GM18511 (cell line): ENCODE measurements around the gene KLC3.
"Not testable (repeated sequence)": the region's sequence is repeated elsewhere in the genome, so short reads cannot be mapped to it uniquely, and the experiment has no call there.

ENCODE experiments used
- ATAC-seq: cut with Tn5 transposase; IDR thresholded peaks from one replicate; pipeline ENCODE4 v1.9.1; 2021; ENCODE audit warnings: mild to moderate bottlenecking, moderate library complexity; ENCODE audit not compliant: unreplicated experiment

The KLC3 gene

DNA sequence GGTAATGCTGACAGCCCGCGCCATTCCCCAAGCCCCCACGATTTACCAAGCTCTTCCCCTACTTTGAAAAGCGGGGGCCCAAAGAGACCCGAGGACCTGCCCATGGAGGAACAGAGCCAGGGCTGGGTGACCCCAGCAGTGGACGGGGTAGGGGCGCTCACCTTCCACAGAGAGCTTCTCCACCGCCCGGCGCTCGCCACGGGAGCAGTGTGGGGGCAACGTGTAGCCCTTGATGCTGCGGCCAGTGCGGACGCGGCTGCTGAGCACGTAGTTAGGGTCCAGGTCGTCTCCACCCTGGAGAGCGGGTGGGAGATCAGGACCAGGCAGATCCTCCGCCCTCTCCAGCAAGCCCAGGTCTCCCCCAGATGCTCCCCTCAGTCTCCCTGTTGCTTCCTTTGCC lies 25.2 kb upstream of the KLC3 start:
- ATAC-seq = no peak

DNA sequence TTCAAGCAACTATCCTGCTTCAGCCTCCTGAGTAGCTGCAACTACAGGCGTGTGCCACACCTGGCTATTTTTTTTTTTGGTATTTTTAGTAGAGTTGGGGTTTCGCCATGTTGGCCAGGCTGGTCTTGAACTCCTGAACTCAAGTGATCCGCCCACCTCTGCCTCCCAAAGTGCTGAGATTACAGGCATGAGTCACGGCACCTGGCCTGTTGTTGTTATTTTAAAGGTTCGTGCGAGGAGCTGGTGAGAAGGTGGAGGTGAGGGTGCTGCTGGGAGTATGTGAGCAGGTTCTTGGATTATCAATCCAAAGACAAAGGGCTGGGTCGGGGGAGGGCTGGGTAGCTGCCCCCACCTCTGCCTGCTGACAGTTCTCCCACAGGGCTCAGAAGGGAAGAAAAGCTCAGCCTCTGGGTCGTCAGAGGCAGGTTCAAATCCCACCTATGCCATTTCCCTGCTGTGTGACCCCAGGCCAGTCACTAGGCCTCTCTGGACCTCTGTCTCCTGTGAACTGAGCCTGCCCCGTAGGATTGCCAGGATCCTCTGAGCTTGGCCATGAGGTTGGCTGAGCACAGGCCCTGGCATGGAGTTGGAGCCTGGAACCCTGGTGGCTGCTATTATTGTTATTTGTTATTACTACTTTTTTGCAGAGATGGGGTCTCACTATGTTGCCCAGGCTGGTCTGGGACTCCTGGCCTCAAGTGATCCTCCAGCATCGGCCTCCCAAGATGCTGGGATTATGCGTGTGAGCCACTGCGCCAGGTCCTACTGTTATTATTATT lies 19.4 kb upstream of the KLC3 start:
- ATAC-seq = no peak

DNA sequence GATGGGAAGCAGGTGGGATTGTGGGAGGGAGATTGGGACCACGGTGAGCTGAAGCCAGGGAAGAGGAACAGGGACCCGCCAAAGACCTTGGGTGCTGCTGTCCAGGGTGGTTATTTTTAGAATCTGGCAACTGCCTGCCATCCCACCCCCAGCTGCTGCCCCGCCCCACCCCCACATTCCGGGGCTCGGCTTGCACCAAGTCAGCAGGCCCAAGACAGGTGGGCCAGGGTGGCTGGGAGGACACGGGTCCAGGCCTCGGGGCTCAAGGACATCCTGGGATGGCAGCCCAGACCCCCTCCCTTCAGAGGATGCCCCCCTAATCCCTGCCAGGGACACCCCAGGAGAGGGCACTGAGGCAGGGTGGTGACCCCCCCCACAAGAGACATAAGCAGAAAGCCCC lies 18.7 kb upstream of the KLC3 start:
- ATAC-seq = no peak

DNA sequence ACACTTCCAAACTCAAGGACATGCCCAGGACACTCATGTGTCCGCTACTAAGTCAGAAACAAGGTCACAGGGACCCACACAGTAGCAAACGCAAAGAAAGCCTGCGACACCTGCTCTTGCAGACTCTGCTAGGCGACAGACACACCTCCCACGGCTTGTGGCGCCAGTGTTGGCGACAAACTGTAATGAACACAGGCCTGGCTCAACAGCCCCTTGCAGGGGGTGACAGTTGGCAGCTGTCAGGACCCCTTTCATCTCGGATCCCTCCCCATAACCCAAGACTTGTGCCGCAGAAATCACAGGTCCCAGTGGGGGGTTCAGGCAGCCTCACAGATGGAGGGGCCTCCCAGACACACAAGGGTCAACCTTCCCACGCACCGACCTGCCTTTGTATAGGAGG lies 18.2 kb upstream of the KLC3 start:
- ATAC-seq = no peak

DNA sequence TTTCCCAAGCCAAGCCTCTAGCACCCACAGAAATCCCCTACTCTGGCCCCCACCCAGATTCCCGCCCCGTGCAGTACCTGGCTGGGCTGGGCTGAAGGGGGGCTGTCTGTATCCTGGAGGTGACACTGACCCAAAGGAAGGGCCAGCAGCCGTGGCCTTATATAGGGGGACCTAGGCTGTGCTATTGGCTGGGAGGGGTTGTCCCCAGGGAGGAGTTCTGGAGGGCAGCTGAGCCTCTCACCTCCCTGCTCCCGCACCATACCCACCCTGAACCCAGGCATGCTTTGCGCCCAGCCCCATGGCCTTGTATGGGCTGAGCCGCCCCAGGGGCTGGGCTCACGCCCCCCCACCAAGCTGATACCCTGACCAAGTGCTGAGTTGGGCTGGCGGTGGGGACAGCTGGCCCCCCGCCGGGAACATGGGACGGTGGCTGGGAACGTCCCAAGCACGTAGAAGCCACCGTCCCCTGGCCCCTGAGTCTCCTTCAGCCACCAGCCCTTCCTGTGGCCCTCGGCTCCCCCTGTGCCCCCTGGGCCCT lies 17.7 kb upstream of the KLC3 start, which contains the start of gene CKM:
CKM (minus strand) TSS at position 132 of the 538 bp plus-strand sequence. CDS start 3,162 bp downstream, outside the sequence.
- ATAC-seq = no peak

DNA sequence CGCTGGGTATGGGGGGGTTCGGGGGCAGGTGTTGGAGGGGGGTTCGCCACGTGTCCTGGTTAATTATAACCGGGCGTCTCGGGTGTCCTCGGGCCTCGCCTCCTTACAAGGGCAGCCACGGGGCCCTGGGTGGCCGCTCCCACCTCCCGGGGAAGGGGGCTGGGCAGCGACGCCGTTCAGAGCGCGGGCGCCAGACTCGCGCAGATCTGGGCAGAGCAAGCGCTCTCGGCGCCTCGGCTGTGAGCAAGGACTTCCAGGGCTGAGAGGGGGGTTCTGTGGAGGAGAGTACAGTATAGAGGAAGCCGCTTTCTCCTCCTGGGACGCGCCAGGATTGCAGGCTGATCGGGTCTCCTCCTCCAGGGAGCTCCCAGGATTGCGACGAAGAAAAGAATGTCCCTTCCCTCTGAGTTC lies 16.9 kb upstream of the KLC3 start:
- no peak for ATAC-seq

DNA sequence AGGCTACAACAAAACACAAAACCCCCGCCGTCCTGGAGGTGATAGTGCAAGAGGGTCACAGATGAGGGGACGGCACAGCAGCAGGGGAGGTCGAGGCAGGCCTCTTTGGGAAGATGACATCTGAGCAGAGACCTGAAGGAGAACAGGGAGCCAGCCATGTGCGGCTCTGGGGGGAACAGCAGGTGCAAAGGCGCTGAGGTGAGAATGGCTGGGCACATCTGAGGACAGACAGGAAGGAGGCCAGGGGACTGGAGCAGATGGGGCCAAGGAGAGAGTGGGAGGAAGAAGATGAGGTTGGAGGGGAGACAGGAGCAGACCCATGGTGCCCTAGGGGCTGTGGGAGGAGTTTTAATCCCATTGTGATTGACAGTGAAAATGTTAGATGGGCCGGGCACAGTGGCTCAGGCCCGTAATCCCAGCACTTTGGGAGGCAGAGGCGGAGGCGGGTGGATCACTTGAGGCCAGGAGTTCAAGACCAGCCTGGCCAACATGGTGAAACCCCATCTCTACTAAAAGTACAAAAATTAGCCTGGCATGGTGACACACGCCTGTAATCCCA lies 16.1 kb upstream of the KLC3 start:
- ATAC-seq = no peak

DNA sequence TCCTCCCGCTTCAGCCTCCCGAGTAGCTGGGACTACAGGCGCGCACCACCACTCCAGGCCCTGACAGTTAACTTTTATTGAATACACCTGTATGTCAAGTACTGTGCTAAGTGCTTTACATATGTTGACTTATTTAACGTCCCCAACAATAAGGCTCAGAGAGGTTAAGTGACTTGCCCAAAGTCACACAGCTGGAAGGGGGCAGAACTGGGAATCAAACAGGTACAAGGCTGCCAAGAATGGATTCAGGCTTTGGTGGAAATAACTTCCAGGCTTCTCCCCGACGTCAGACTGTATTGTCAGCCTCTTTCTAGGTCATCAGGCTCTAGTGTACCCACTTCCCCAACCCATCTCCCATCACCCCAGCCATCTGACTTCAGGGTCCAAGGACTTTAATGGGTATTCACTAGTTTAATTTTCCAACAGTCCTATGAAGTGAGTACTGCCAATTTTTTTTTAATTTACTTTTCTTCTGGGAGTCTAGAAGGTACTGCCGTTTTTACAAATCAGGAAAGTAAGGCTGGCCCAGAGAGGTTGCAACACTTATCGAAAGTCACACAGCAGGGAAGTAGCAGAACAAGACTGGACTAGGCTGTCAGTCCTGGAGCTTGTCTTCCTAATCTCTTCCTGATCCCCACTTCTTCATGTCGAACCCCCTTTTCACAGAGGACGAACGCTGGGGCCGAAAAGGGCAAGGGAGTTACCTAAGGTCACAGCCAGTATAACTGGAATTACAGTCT lies 13.0 kb upstream of the KLC3 start:
- ATAC-seq = no peak

DNA sequence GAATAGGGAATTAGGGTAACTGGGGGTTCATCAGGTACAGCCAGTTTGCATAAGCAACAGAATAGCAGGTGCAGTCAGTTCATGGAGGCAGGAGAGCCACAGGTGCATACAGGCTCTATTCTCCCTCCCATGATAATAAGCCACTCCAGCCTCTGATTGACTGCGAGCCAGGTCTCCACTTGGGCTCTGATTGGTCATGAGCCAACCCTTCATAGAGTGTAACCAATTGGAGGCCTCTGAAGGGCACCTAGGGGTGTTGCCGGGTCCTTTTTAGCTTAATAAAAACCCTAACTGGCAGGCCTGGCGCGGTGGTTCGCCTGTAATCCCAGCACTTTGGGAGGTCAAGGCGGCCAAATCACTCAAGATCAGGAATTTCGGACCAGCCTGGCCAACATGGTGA lies 9.1 kb upstream of the KLC3 start:
- no peak for ATAC-seq

DNA sequence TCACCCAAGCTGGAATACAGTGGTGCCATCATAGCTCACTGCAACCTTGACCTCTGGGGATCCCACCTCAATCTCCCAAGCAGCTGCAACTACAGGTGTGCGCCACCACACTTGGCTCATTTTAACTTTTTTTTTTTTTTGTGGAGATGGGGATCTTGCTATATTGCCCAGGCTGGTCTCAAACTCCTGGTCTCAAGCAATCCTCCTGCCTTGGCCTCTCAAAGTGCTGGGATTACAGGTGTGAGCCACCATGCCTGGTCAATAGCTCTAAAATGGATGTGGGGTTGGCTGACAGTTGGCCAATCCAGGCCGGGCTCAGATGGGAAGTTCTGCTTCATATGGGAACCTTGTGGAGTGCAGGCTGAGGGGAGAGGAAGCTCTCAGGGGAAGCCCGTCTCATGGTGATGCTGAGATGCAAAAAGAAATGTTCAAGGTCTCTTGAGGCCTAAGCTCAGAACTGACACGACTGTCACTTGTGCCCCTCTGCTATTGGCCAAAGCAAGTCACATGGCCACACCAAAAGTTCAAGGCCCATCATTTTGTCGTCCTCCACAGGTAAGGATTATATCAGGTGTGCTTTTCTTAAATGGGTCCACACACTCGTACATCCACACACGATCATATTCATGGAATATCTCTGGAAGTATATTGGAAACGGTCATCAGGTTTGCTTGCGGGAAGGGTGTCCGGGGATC lies 6.8 kb upstream of the KLC3 start:
- ATAC-seq = no peak

DNA sequence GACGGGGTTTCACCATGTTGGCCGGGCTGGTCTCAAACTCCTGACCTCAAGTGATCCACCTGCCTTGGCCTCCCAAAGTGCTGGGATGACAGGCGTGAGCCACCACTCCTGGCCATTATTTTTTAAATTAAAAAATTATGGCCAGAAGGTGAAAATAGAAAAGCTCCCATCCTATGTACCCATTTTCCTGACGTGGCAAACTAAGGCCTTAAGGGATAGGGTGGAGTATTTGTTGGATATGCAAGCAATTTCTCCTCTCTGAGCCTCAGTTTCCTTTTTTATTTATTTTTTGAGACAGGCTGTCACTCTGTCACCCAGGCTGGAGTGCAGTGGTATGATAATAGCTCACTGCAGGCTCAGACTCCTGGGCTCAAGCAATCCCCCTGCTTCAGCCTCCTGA lies 5.7 kb upstream of the KLC3 start:
- not testable (repeated sequence) for ATAC-seq

DNA sequence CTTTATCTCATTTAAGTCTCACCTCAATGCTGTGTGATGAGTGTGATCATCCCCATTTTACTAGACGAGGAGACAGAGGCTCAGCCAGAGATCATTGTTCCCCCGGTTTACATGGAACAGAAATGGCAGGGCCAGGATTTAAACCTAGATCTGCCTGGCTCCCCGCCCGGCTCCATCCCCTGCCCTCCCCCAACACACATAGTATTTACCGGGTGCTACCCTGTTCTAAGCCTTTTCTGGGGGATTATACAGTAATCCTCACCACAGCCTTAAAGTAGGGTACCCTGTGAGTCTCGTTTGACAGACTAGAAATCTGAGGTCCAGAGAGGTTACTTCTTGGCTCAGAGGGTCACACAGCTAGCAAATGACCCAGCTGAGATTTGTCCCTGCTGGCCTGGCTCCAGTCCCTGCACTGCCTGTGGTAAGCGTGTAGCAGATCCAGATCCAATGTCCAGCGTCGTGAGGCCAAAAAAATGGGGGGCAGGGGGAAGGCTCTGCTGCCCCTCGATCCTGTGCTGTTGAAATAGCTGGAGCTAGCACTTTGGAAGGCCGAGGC lies 3.8 kb upstream of the KLC3 start:
- no peak for ATAC-seq

DNA sequence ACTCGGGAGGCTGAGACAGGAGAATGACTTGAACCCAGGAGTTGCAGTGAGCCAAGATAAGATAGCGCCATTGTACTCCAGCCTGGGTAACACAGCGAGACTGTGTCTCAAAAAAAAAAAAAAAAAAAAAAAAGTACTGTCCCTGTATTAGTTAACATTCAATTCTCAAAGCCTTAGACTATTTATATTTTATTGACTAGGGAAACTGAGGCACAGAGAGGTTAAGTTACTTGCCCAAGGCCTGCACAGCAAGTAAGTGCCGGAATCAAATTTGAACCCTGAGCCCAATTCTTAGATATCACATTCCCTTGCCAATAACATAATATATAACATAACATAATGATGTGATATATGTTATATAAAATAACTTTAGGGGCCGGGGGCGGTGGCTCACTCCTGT lies 921 bp upstream of the KLC3 start:
- ATAC-seq = no peak

DNA sequence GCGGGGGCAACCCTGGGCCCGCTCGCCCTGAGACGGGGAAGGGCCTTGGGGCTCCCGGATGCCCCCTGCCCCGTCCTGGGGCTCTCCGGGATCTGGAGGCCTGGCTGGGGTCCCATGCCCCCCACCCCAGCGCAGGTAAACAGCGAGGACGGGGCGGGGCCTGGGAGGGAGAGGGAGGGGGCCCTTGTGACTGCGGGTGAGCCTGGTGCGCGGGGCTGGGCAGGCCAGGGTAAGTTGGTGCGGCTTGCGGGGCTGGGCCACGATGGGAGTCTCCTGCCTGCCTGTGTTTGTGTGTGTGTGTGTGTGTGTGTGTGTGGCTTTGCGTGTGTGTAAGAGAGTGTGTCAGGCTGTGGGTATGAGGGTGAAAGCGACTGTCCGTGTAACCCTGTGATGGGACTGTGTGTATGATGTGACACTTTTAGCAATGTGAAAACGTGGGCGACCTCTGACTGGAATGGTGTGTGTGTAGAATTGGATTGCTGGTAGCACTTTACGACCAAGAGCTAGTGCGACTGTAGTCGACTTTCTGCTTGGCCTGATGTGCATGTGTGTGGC lies 426 bp downstream of the KLC3 start:
- no peak for ATAC-seq

DNA sequence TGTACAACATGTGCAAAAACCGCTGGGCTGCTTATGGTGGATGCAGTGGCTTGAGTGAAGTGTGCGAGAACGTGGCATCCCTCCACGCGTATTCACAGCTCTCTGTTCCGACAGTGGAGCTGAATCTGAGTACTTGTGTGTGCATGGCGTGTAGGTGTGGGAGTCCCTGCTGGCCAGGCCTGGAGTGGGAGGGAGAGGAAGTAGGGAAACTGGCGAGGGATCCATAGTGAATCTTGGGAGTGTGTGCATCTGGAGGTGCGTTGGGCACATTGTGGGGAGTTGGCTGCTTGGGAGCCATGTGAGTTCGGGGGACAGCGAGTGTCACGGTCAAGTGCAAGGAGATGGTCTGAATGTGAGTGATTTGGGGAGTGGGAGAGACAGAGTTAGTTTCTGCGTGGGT lies 2.4 kb downstream of the KLC3 start:
- no peak for ATAC-seq

DNA sequence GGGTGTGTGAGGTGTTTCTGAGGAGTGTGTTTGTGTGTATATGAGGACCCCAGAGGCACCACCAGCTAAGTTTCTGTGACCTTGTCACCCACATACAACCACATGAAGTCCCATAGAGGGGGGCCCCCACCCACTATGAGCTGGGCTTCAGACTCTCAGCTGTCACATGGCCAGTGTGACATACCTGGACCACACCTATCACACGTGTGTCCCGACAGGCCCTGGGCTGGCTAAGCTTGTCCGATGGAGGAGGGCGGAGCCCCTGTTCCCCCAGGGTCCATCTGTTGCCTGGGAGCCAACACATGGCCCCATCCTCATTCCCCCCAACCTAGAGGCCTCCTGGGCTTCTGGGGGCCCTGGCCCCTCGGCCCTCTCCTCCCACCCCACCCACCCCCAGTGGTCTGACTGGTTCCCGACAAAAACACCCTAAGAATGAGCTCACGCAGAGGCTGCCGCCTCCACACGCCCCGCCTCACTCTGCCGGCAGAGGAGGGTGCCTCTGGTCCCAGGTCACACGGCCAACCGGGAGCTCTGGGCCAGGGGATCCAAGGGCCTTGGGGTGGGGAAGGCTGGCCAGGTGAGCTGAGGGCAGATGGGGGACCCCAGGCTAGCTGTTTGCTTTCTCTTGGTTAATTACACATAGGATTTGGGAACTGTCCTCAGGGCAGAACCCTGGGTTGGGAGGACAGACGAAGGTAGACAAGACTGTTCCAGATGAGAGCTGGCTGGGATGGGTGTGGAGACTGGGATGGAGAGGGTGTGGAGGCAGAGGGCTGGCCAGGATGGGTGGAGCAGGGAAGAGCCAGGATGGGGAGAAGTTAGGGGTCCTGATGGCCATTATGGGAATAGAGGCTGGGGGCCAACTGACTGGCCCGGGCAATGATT lies 4.3 kb downstream of the KLC3 start:
- ATAC-seq = no peak

DNA sequence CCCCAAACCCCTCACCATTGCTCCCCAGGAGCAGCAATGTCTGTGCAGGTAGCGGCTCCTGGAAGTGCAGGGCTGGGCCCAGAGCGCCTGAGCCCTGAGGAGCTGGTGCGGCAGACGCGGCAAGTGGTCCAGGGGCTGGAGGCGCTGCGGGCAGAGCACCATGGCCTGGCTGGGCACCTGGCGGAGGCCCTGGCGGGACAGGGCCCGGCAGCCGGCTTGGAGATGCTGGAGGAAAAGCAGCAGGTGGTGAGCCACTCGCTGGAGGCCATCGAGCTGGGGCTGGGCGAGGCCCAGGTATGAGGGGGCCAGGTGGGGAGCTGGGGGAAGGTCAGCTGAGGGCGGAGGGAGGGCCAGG lies 4.9 kb downstream of the KLC3 start:
- ATAC-seq = no peak

DNA sequence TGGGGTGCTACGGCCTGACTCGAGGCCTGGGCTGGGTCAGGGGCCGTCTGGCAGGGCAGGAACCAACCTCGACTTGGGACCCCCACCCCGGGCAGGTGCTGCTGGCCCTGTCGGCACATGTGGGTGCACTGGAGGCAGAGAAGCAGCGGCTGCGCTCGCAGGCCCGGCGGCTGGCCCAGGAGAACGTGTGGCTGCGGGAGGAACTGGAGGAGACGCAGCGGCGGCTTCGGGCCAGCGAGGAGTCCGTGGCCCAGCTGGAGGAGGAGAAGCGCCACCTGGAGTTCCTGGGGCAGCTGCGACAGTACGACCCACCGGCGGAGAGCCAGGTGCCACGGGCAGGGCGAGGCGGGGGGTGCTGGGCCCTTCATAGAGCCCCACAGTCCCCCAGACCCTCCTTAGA lies 5.9 kb downstream of the KLC3 start:
- ATAC-seq = no peak

DNA sequence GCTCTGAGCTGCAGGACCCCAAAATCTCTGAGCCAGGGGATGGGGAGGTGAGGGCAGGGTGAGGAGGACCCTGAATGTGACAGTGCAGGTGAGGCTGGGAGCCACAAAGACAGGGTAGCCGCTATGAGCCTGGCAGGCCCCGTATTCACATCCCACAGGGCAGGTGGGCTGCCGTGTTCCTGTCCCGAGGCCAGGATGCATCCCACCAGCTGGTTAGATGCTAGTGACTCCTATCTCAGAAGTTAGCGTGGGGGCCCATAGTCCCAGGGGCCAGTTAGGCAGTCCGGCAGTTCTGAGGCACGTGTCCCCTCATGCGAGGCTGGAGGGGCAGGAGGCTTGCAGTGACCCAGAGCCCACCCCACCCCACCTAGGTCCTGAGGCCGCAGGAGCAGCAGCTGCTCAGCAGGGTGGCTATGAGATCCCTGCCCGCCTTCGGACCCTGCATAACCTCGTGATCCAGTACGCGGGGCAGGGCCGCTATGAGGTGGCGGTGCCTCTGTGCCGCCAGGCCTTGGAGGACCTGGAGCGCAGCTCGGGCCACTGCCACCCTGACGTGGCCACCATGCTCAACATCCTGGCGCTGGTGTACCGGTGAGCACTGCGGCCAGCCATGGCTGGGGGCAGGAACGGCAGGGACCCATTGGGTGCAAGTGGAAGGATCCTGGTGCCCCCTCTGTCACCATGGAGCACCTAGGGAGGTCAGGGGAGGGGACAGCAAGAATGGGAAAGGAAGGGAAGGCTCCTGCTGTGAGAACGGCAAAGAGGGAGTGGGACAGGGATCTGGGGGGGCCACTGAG lies 7.2 kb downstream of the KLC3 start:
- ATAC-seq = no peak
